ENCODE measurements around the gene SEMA5A. TPM values are rescaled to one million over a fixed set of nuclear protein-coding genes. Genes with fewer than 3 reads are reported as not detected.

Gene SEMA5A
- total and polyA plus RNA-seq, 2 of the 8 experiments (the other 6 are each of a cell fraction or from before 2014, with no cell fraction given), result 5.3 to 8.9 TPM

GRCh38 chr5:9249231-9249630, 296.6 kb downstream of the SEMA5A start:
- Histone ChIP-seq H3K4me1 (replicated peaks in 1 of 4; ENCODE audit: control insufficient read depth in 3 of 4, insufficient read depth in 4 of 4, low read length in 3 of 4) (no peaks in the 10 kb centered on the region), H3K14ac (ENCODE audit: insufficient read length) (no peak overlapping the region), H2AK5ac (ENCODE audit: low read depth, low read length) (no peak overlapping the region), H2BK20ac (ENCODE audit: low read length) (no peak overlapping the region), H3K56ac (replicated peaks; ENCODE audit: insufficient read length, low read depth, low read length) (no peak overlapping the region), H2BK15ac (ENCODE audit: low read length) (no peak overlapping the region), H3K23ac (ENCODE audit: insufficient read length) (no peak overlapping the region), H3K4ac (replicated peaks; ENCODE audit: insufficient read length, low read depth, low read length) (no peak overlapping the region), H3K9ac (replicated peaks in 1 of 4; ENCODE audit: extremely low read depth in 1 of 4, low read depth in 3 of 4, low read length in 3 of 4) (no peak overlapping the region), H3K23me2 (ENCODE audit: low read depth, low read length) (no peaks in the 10 kb centered on the region), H3K9me3 (ENCODE audit: insufficient read depth in 2 of 2, low read depth in 1 of 2, low read length in 1 of 2) (0 out of 4 replicates have a peak, but pooled peaks cover 0 to 2% of the 10 kb centered on the region in 2 experiments), H2BK120ac (replicated peaks; ENCODE audit: low read depth, low read length) (no peak overlapping the region), H3K36me3 (ENCODE audit: control insufficient read depth in 2 of 4, insufficient read depth in 4 of 4, low read length in 3 of 4) (no peaks in the 10 kb centered on the region), H3K79me1 (ENCODE audit: low read depth, low read length) (no peaks in the 10 kb centered on the region), H3K4me3 (ENCODE audit: extremely low read depth in 1 of 4, insufficient read depth in 2 of 4, low read depth in 3 of 4, low read length in 4 of 4) (no peak overlapping the region), H3K18ac (ENCODE audit: extremely low read depth, low read length) (no peak overlapping the region), H3K79me2 (ENCODE audit: control insufficient read depth in 1 of 2, insufficient read depth in 2 of 2, low read length in 2 of 2) (no peaks in the 10 kb centered on the region), H4K8ac (ENCODE audit: extremely low read depth, insufficient read depth, low read length) (no peak overlapping the region), H2BK12ac (ENCODE audit: low read depth, low read length) (no peak overlapping the region), H2BK5ac (ENCODE audit: low read depth, low read length) (no peak overlapping the region), H2AFZ (ENCODE audit: low read length) (no peak overlapping the region), H3K4me2 (ENCODE audit: insufficient read depth in 1 of 2, low read depth in 2 of 2, low read length in 2 of 2) (no peak overlapping the region), H4K20me1 (replicated peaks in 1 of 2; ENCODE audit: control insufficient read depth in 1 of 2, insufficient read depth in 2 of 2, low read length in 2 of 2) (no peaks in the 10 kb centered on the region), H3K27me3 (replicated peaks in 1 of 4; ENCODE audit: control insufficient read depth in 3 of 4, extremely low read depth in 1 of 4, insufficient read depth in 3 of 4, low read length in 3 of 4) (peaks cover 0 to 1% (median 0%) of the 10 kb centered on the region in 4 experiments; a peak in 1 of 7 replicates), H3K27ac (ENCODE audit: low read depth, low read length) (no peak overlapping the region), H4K91ac (replicated peaks; ENCODE audit: insufficient read length, low read length) (no peak overlapping the region), H4K5ac (ENCODE audit: insufficient read length, low read depth, low read length) (no peak overlapping the region)
- POLR2A ChIA-PET (ENCODE audit: partially characterized antibody), result no interaction called here
- TF ChIP-seq KDM1A (IDR thresholded peaks at IDR 0.05; ENCODE audit: borderline replicate concordance, low read length), result no peak
- no peak for TF ChIP-seq SIX5 (IDR thresholded peaks at IDR 0.05; ENCODE audit: low read depth, low read length)
- TF ChIP-seq KDM5A (IDR thresholded peaks at IDR 0.05; ENCODE audit: low read length), result no peak
- no peak for TF ChIP-seq TAF7 (optimal IDR thresholded peaks at IDR 0.05; ENCODE audit: borderline replicate concordance, low read depth, low read length)
- TF ChIP-seq POU5F1 (IDR thresholded peaks at IDR 0.05; ENCODE audit: low read depth, low read length), result no peak
- no peak for TF ChIP-seq SP4 (IDR thresholded peaks at IDR 0.05; ENCODE audit: low read length)
- no peak for FAIRE-seq
- no peak for DNase-seq (ENCODE audit: low read depth in 1 of 2, low spot score in 2 of 2)
- CTCF ChIA-PET (ENCODE audit: partially characterized antibody), result interaction anchor here (0.7 to 1.4 kb wide), 3 partner anchors 117 to 912 kb away, joined by 3 to 4 read pairs (median 3); no protein-coding TSS in a partner anchor
- 90% methylated on average over 3 of the region's 3 CpGs; no CpG with 5 or more reads in 1 of the 2 experiments for WGBS, 2 experiments (ENCODE audit: extremely low coverage in 1 of 2, insufficient coverage in 1 of 2, insufficient read length in 1 of 2, insufficient replicate concordance in 2 of 2, low coverage in 1 of 2, low lambda C conversion rate in 2 of 2, missing lambda C conversion rate in 1 of 2)

Data from H1 (cell line).